Transverse colon (tissue), 4 donors: ENCODE results near the gene EMILIN2.

Experiments used
- POLR2AphosphoS5 ChIP-seq, 3 donors: sonication (generic); formaldehyde crosslinking; IDR thresholded peaks; one replicate each; pipeline ENCODE4 v1.6.1; 2016; ENCODE audit warnings: antibody characterized with exemption in 3 of 3
- TF ChIP-seq, protein P1 (sequence below), 5 experiments: fragments of 200-600 bp in 3 of 5; fragments of 450-650 bp in 2 of 5; sonication (generic) in 3 of 5; IDR thresholded peaks; 1 replicate in 2 of 5; 2 replicates in 3 of 5; pipeline ENCODE4 v1.5.1; 2016 to 2017; ENCODE audit warnings: antibody characterized with exemption in 5 of 5, inconsistent platforms in 3 of 5, mild to moderate bottlenecking in 2 of 5, moderate library complexity in 1 of 5

DNA sequence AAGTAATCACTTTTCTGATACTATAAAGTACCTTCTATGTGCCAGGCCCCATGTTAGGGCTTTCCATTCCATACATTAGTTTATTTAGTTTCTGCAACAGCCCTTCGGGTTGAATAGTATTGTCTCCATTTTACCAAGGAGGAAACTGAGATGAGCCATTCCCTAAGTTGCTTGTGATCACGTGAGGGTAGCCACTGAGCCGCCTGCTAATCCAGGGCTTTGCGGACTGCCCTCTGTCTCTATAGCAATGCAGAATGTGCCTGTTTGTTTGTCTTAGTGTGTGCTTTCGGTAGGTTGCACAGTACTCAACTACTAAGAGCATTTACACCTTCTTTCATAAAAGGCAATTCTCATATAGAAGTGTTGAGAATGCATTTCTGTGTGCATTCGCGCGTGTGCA lies 5.0 kb downstream of the EMILIN2 start:
- TF ChIP-seq POLR2AphosphoS5 (IDR thresholded peaks at IDR 0.05): no peak
- TF ChIP-seq, protein P1, sequence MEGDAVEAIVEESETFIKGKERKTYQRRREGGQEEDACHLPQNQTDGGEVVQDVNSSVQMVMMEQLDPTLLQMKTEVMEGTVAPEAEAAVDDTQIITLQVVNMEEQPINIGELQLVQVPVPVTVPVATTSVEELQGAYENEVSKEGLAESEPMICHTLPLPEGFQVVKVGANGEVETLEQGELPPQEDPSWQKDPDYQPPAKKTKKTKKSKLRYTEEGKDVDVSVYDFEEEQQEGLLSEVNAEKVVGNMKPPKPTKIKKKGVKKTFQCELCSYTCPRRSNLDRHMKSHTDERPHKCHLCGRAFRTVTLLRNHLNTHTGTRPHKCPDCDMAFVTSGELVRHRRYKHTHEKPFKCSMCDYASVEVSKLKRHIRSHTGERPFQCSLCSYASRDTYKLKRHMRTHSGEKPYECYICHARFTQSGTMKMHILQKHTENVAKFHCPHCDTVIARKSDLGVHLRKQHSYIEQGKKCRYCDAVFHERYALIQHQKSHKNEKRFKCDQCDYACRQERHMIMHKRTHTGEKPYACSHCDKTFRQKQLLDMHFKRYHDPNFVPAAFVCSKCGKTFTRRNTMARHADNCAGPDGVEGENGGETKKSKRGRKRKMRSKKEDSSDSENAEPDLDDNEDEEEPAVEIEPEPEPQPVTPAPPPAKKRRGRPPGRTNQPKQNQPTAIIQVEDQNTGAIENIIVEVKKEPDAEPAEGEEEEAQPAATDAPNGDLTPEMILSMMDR (IDR thresholded peaks at IDR 0.05): no peak
